ENCODE measurements around the gene BTRC.

BTRC gene

DNA sequence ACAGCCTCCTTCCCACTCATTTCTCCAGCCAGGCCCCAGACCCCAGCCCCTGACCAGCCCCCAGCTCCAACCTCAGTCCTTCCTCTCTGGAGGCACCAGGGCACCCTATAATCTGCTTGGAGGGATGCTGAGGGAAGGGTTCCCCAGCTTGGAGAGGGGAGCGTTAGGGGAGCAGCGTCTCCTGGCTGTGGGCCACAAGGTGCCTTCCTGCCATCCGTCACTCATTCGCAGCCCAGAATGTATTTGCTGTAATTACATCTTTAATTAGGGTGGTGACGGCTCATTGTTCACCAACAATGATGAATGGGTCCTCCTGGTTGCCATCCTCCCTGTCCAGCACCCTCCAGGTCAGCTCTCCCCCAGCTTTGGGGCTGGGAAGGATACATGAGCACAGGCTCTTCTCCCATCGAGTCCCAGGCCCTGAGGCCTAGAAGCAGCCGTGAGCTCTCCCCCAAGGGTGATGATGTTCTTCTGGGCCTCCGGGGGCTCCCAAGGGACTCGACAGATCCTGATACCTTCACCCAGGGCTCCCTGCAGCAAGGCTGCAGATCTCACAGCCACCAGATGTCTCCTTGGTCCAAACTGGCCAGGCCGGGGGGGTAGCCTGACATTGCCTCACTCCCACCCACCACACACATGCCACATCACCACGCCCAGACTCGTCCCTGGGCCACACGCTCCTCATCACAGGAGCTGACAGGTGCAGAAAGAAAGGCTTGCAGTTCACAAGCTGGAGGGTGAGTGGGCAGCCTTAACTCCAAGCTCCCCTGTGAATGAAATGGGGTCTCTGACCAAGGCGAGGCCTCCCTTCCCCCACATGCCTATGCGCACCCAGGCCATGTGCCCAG, 207.3 kb downstream of the BTRC start:
- Histone ChIP-seq H3K4ac (ENCODE audit: low read depth, low read length) (no peak overlapping the region), H3K27ac (ENCODE audit: low read depth, low read length) (no peak overlapping the region), H3K23ac (ENCODE audit: low read length) (no peak overlapping the region), H2BK12ac (ENCODE audit: low read length) (no peak overlapping the region), H4K8ac (ENCODE audit: low read depth, low read length) (no peak overlapping the region), H3K79me2 (ENCODE audit: control insufficient read depth, insufficient read depth, low read length, poor library complexity) (no peaks in the 10 kb centered on the region), H3K18ac (ENCODE audit: low read length) (no peak overlapping the region), H2AK5ac (ENCODE audit: low read length) (no peak overlapping the region), H4K91ac (ENCODE audit: low read depth, low read length) (no peak overlapping the region), H3K4me1 (ENCODE audit: control insufficient read depth in 1 of 2, insufficient read depth in 2 of 2, low read length in 2 of 2) (peaks cover 3 to 4% of the 10 kb centered on the region in 2 experiments), H3K4me2 (ENCODE audit: low read length) (no peak overlapping the region), H3K9ac (ENCODE audit: low read length) (no peak overlapping the region), H3K36me3 (ENCODE audit: control insufficient read depth in 1 of 2, insufficient read depth in 2 of 2, low read length in 2 of 2) (no peaks in the 10 kb centered on the region), H2BK5ac (ENCODE audit: low read depth, low read length, poor library complexity) (no peak overlapping the region), H3K14ac (ENCODE audit: low read length) (no peak overlapping the region), H2AFZ (ENCODE audit: insufficient read depth, low read length, poor library complexity) (no peak overlapping the region), H3K9me3 (ENCODE audit: insufficient read depth, low read depth, low read length) (peaks cover 3% of the 10 kb centered on the region), H3K79me1 (ENCODE audit: low read length) (no peaks in the 10 kb centered on the region), H3K4me3 (ENCODE audit: low read depth, low read length) (no peak overlapping the region), H2BK120ac (ENCODE audit: insufficient read depth, low read length, poor library complexity) (no peak overlapping the region), H3K27me3 (ENCODE audit: insufficient read depth, low read length) (peaks cover 4% of the 10 kb centered on the region), H4K12ac (ENCODE audit: low read depth, low read length) (no peak overlapping the region)
- no CpG with 5 or more reads among the region's 15 CpGs for WGBS (ENCODE audit: extremely low coverage, insufficient coverage, insufficient read length)
- no peak for DNase-seq

- Histone ChIP-seq H2BK5ac (ENCODE audit: low read depth, low read length, poor library complexity) (no peak overlapping the region), H2AFZ (ENCODE audit: insufficient read depth, low read length, poor library complexity) (no peak overlapping the region), H2BK12ac (ENCODE audit: low read length) (no peak overlapping the region), H4K91ac (ENCODE audit: low read depth, low read length) (no peak overlapping the region), H3K4me3 (ENCODE audit: low read depth, low read length) (no peak overlapping the region), H3K18ac (ENCODE audit: low read length) (no peak overlapping the region), H3K14ac (ENCODE audit: low read length) (no peak overlapping the region), H2BK120ac (ENCODE audit: insufficient read depth, low read length, poor library complexity) (no peak overlapping the region), H3K79me1 (ENCODE audit: low read length) (no peaks in the 10 kb centered on the region), H3K4me2 (ENCODE audit: low read length) (no peak overlapping the region), H3K79me2 (ENCODE audit: control insufficient read depth, insufficient read depth, low read length, poor library complexity) (no peaks in the 10 kb centered on the region), H4K12ac (ENCODE audit: low read depth, low read length) (no peak overlapping the region), H3K27me3 (ENCODE audit: insufficient read depth, low read length) (peaks cover 7% of the 10 kb centered on the region), H4K8ac (ENCODE audit: low read depth, low read length) (no peak overlapping the region), H3K36me3 (ENCODE audit: control insufficient read depth in 1 of 2, insufficient read depth in 2 of 2, low read length in 2 of 2) (no peaks in the 10 kb centered on the region), H3K9me3 (ENCODE audit: insufficient read depth, low read depth, low read length) (peaks cover 3% of the 10 kb centered on the region), H3K23ac (ENCODE audit: low read length) (no peak overlapping the region), H3K9ac (ENCODE audit: low read length) (no peak overlapping the region), H3K4ac (ENCODE audit: low read depth, low read length) (no peak overlapping the region), H2AK5ac (ENCODE audit: low read length) (no peak overlapping the region), H3K27ac (ENCODE audit: low read depth, low read length) (no peak overlapping the region), H3K4me1 (ENCODE audit: control insufficient read depth in 1 of 2, insufficient read depth in 2 of 2, low read length in 2 of 2) (peaks cover 3 to 4% of the 10 kb centered on the region in 2 experiments)
- no CpG with 5 or more reads among the region's 5 CpGs for WGBS (ENCODE audit: extremely low coverage, insufficient coverage, insufficient read length)
- DNase-seq = no peak
Observed at GRCh38 chr10:101562231-101562630, 208.3 kb downstream of the BTRC start.

DNA sequence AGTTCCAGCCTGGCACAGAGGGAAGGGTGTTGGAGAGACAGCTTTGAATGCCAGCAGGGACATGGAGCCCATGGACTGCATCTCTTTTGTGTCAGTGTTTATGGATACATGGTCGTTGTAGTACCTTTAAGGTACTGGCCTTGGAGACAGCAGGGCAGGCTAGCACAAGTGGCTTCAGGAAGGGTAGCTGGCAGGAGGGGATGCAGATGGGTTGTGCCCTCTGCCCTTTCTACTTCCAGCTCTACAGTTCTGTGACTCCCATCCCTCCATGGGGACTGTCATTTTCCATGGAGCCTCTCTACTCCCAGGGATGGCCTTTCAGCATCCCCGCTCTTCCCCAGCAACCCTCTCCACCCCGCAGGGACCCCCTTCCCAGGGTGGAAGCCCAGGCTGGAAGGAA, 209.0 kb downstream of the BTRC start:
- H3K4me2 ChIP-seq (ENCODE audit: low read length) = no peak overlapping the region
- no peak overlapping the region for H3K14ac ChIP-seq (ENCODE audit: low read length)
- H3K4me3 ChIP-seq (ENCODE audit: low read depth, low read length) = no peak overlapping the region
- no peak overlapping the region for H2BK5ac ChIP-seq (ENCODE audit: low read depth, low read length, poor library complexity)
- no CpG with 5 or more reads among the region's 3 CpGs for WGBS (ENCODE audit: extremely low coverage, insufficient coverage, insufficient read length)
- no peaks in the 10 kb centered on the region for H3K79me1 ChIP-seq (ENCODE audit: low read length)
- H3K36me3 ChIP-seq (ENCODE audit: control insufficient read depth in 1 of 2, insufficient read depth in 2 of 2, low read length in 2 of 2) = no peaks in the 10 kb centered on the region
- H3K27me3 ChIP-seq (ENCODE audit: insufficient read depth, low read length) = peaks cover 11% of the 10 kb centered on the region
- no peak overlapping the region for H2BK12ac ChIP-seq (ENCODE audit: low read length)
- H2AFZ ChIP-seq (ENCODE audit: insufficient read depth, low read length, poor library complexity) = no peak overlapping the region
- H4K8ac ChIP-seq (ENCODE audit: low read depth, low read length) = no peak overlapping the region
- H3K23ac ChIP-seq (ENCODE audit: low read length) = no peak overlapping the region
- DNase-seq = no peak
- H2BK120ac ChIP-seq (ENCODE audit: insufficient read depth, low read length, poor library complexity) = no peak overlapping the region
- no peak overlapping the region for H2AK5ac ChIP-seq (ENCODE audit: low read length)
- H4K12ac ChIP-seq (ENCODE audit: low read depth, low read length) = no peak overlapping the region
- H3K18ac ChIP-seq (ENCODE audit: low read length) = no peak overlapping the region
- H3K4me1 ChIP-seq (ENCODE audit: control insufficient read depth in 1 of 2, insufficient read depth in 2 of 2, low read length in 2 of 2) = peaks cover 2 to 4% of the 10 kb centered on the region in 2 experiments
- H3K9me3 ChIP-seq (ENCODE audit: insufficient read depth, low read depth, low read length) = peaks cover 3% of the 10 kb centered on the region
- no peak overlapping the region for H3K27ac ChIP-seq (ENCODE audit: low read depth, low read length)
- no peak overlapping the region for H3K4ac ChIP-seq (ENCODE audit: low read depth, low read length)
- H4K91ac ChIP-seq (ENCODE audit: low read depth, low read length) = no peak overlapping the region
- H3K79me2 ChIP-seq (ENCODE audit: control insufficient read depth, insufficient read depth, low read length, poor library complexity) = no peaks in the 10 kb centered on the region
- no peak overlapping the region for H3K9ac ChIP-seq (ENCODE audit: low read length)

DNA sequence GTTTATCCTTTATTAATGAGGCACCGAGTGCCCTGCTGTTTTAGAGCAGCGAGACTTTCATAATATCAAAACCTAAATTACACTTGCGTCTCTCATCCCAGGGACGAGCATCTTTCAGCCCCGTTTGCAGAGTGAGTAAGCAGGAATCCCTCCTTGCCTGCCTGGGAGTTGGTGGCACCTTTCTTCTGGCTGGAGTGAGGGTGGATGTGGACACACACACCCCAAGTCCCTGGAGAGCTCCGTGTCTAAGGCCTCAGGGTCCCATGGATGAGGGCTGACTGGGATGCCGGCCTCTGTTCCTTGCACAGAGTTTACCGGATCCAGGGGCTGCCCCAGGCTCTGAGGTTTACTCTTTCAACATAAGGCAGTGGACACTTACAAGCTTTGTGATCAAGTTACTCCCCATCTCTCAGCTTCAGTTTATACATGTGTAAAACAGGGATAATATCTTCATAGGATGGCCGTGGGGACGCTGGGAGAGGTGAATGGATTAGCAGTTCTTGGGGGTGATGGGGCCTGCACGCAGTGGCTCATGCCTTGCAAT, 209.6 kb downstream of the BTRC start:
- no peaks in the 10 kb centered on the region for H3K79me1 ChIP-seq (ENCODE audit: low read length)
- no peak overlapping the region for H3K18ac ChIP-seq (ENCODE audit: low read length)
- no peak for DNase-seq
- no peak overlapping the region for H3K14ac ChIP-seq (ENCODE audit: low read length)
- H2BK12ac ChIP-seq (ENCODE audit: low read length) = no peak overlapping the region
- H3K4ac ChIP-seq (ENCODE audit: low read depth, low read length) = no peak overlapping the region
- H3K27ac ChIP-seq (ENCODE audit: low read depth, low read length) = no peak overlapping the region
- H4K91ac ChIP-seq (ENCODE audit: low read depth, low read length) = no peak overlapping the region
- H2AFZ ChIP-seq (ENCODE audit: insufficient read depth, low read length, poor library complexity) = no peak overlapping the region
- no peak overlapping the region for H2BK5ac ChIP-seq (ENCODE audit: low read depth, low read length, poor library complexity)
- no peak overlapping the region for H3K4me2 ChIP-seq (ENCODE audit: low read length)
- H3K36me3 ChIP-seq (ENCODE audit: control insufficient read depth in 1 of 2, insufficient read depth in 2 of 2, low read length in 2 of 2) = no peaks in the 10 kb centered on the region
- H3K79me2 ChIP-seq (ENCODE audit: control insufficient read depth, insufficient read depth, low read length, poor library complexity) = no peaks in the 10 kb centered on the region
- H4K8ac ChIP-seq (ENCODE audit: low read depth, low read length) = no peak overlapping the region
- no peak overlapping the region for H2BK120ac ChIP-seq (ENCODE audit: insufficient read depth, low read length, poor library complexity)
- no peak overlapping the region for H3K4me3 ChIP-seq (ENCODE audit: low read depth, low read length)
- peaks cover 11% of the 10 kb centered on the region for H3K27me3 ChIP-seq (ENCODE audit: insufficient read depth, low read length)
- H4K12ac ChIP-seq (ENCODE audit: low read depth, low read length) = no peak overlapping the region
- no peak overlapping the region for H3K9ac ChIP-seq (ENCODE audit: low read length)
- no peak overlapping the region for H2AK5ac ChIP-seq (ENCODE audit: low read length)
- WGBS (ENCODE audit: extremely low coverage, insufficient coverage, insufficient read length) = no CpG with 5 or more reads among the region's 11 CpGs
- peaks cover 0 to 4% of the 10 kb centered on the region in 2 experiments for H3K4me1 ChIP-seq (ENCODE audit: control insufficient read depth in 1 of 2, insufficient read depth in 2 of 2, low read length in 2 of 2)
- H3K9me3 ChIP-seq (ENCODE audit: insufficient read depth, low read depth, low read length) = peaks cover 3% of the 10 kb centered on the region
- no peak overlapping the region for H3K23ac ChIP-seq (ENCODE audit: low read length)

All from trophoblast cell (in vitro differentiated cells and primary cell).